Breast epithelium (tissue), 3 donors: ENCODE measurements around the gene SPACA6.

ENCODE experiments used
- POLR2A ChIP-seq: fragments of 450-650 bp; IDR thresholded peaks from one replicate; pipeline ENCODE4 v1.6.1; 2016; ENCODE audit warnings: antibody characterized with exemption, mild to moderate bottlenecking, moderate library complexity
- TF ChIP-seq, protein P1 (sequence below), 3 donors: fragments of 450-650 bp; IDR thresholded peaks; one replicate each; pipeline ENCODE4 v1.5.1; 2016 to 2017; ENCODE audit warnings: antibody characterized with exemption in 3 of 3, mild to moderate bottlenecking in 3 of 3, moderate library complexity in 3 of 3

GRCh38 chr19:51706296-51706695, 13.2 kb downstream of the SPACA6 start:
- TF ChIP-seq, protein P1, sequence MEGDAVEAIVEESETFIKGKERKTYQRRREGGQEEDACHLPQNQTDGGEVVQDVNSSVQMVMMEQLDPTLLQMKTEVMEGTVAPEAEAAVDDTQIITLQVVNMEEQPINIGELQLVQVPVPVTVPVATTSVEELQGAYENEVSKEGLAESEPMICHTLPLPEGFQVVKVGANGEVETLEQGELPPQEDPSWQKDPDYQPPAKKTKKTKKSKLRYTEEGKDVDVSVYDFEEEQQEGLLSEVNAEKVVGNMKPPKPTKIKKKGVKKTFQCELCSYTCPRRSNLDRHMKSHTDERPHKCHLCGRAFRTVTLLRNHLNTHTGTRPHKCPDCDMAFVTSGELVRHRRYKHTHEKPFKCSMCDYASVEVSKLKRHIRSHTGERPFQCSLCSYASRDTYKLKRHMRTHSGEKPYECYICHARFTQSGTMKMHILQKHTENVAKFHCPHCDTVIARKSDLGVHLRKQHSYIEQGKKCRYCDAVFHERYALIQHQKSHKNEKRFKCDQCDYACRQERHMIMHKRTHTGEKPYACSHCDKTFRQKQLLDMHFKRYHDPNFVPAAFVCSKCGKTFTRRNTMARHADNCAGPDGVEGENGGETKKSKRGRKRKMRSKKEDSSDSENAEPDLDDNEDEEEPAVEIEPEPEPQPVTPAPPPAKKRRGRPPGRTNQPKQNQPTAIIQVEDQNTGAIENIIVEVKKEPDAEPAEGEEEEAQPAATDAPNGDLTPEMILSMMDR (IDR thresholded peaks at IDR 0.05): no peak
- TF ChIP-seq POLR2A: no peak
